IMR-90 (cell line): ENCODE results near the gene CADM4. TPM values are rescaled to one million over a fixed set of nuclear protein-coding genes. Genes with fewer than 3 reads are reported as not detected.

ENCODE experiments used
- ATAC-seq: fragments of 200-7000 bp; cut with Tn5 transposase; 2 replicates; pipeline ENCODE4 v1.9.1; 2020; ENCODE audit warnings: low read depth, mild to moderate bottlenecking, moderate library complexity
- BruUV-seq: library from RNA; stranded (reverse); fragments of 400-500 nt; replicated peaks from 2 replicates; lab custom pipeline; 2021; lab: Mats Ljungman, UMichigan
- CTCF ChIA-PET: fragments of 300-600 bp; formaldehyde crosslinking; extraction: SDS; loops from one replicate; lab custom pipeline; 2021; ENCODE audit warnings: antibody characterized with exemption; lab: Yijun Ruan, JAX
- POLR2A ChIA-PET: fragments of 300-600 bp; sonication (Branson Sonifier 250); formaldehyde crosslinking; loops from one replicate; lab custom pipeline; 2022; ENCODE audit warnings: antibody characterized with exemption; ENCODE audit not compliant: unreplicated experiment; lab: Charles Lee
- DNase-seq: peaks from one replicate; pipeline ENCODE4 v3.0.0; 2013
- H2AFZ ChIP-seq: replicated peaks from 2 replicates; pipeline ENCODE3; 2013; ENCODE audit warnings: low read length, mild to moderate bottlenecking; ENCODE audit not compliant: poor library complexity
- H2AK5ac ChIP-seq: 2 replicates; pipeline ENCODE4 v1.6.1; 2013; ENCODE audit warnings: low read depth, low read length, inconsistent platforms
- H2AK9ac ChIP-seq: replicated peaks from 2 replicates; pipeline ENCODE3; 2013; ENCODE audit warnings: mild to moderate bottlenecking, low read depth, low read length, moderate library complexity; ENCODE audit not compliant: poor library complexity
- H2BK120ac ChIP-seq: 2 replicates; pipeline ENCODE4 v1.6.1; 2013; ENCODE audit warnings: low read depth, low read length, inconsistent platforms
- H2BK15ac ChIP-seq: 3 replicates; pipeline ENCODE4 v1.6.1; 2013; ENCODE audit warnings: low read depth, low read length, inconsistent platforms
- H2BK20ac ChIP-seq: 2 replicates; pipeline ENCODE4 v1.6.1; 2013; ENCODE audit warnings: low read depth, mild to moderate bottlenecking, inconsistent platforms, low read length, moderate library complexity
- H2BK5ac ChIP-seq: 2 replicates; pipeline ENCODE4 v1.6.1; 2013; ENCODE audit warnings: mild to moderate bottlenecking, low read depth, low read length, inconsistent platforms; ENCODE audit not compliant: poor library complexity, severe bottlenecking
- H3K14ac ChIP-seq: replicated peaks from 2 replicates; pipeline ENCODE4 v1.6.1; 2013; ENCODE audit warnings: low read depth, low read length, inconsistent platforms
- H3K18ac ChIP-seq: 2 replicates; pipeline ENCODE4 v1.6.1; 2013; ENCODE audit warnings: low read depth, low read length, control low read depth
- H3K23ac ChIP-seq: 2 replicates; pipeline ENCODE4 v1.6.1; 2013; ENCODE audit warnings: low read depth, low read length, inconsistent platforms
- H3K27ac ChIP-seq: 2 replicates; pipeline ENCODE4 v1.5.1; 2013; ENCODE audit warnings: mild to moderate bottlenecking, control low read depth, low read length; ENCODE audit not compliant: insufficient read depth
- H3K27me3 ChIP-seq: 2 replicates; pipeline ENCODE4 v1.6.1; 2013; ENCODE audit warnings: low read length; ENCODE audit not compliant: control insufficient read depth, insufficient read depth
- H3K36me3 ChIP-seq: 2 replicates; pipeline ENCODE4 v1.6.1; 2013; ENCODE audit warnings: low read length, mixed read lengths; ENCODE audit not compliant: control insufficient read depth, insufficient read depth
- H3K4ac ChIP-seq: 2 replicates; pipeline ENCODE4 v1.6.1; 2013; ENCODE audit warnings: low read depth, low read length, inconsistent platforms
- H3K4me1 ChIP-seq: 2 replicates; pipeline ENCODE4 v1.6.1; 2013; ENCODE audit warnings: low read length, mixed read lengths; ENCODE audit not compliant: control insufficient read depth, insufficient read depth
- H3K4me2 ChIP-seq: 2 replicates; pipeline ENCODE4 v1.6.1; 2013; ENCODE audit warnings: low read depth, mild to moderate bottlenecking, control low read depth, low read length, moderate library complexity
- H3K4me3 ChIP-seq: 2 replicates; pipeline ENCODE4 v1.5.1; 2013; ENCODE audit warnings: low read depth, mild to moderate bottlenecking, control low read depth, low read length, moderate library complexity; ENCODE audit not compliant: insufficient read depth
- H3K56ac ChIP-seq: 2 replicates; pipeline ENCODE4 v1.6.1; 2013; ENCODE audit warnings: low read length, inconsistent platforms; ENCODE audit not compliant: insufficient read depth; ENCODE audit errors: extremely low read depth
- H3K79me1 ChIP-seq, 2 experiments: 2 replicates each; pipeline ENCODE4 v1.6.1; 2013; ENCODE audit warnings: low read length in 2 of 2, inconsistent platforms in 1 of 2, low read depth in 1 of 2
- H3K9ac ChIP-seq: 2 replicates; pipeline ENCODE4 v1.6.1; 2013; ENCODE audit warnings: low read depth, low read length, control low read depth
- H3K9me1 ChIP-seq: 2 replicates; pipeline ENCODE4 v1.6.1; 2013; ENCODE audit warnings: low read length, inconsistent platforms; ENCODE audit not compliant: insufficient read depth
- H3K9me3 ChIP-seq: 2 replicates; pipeline ENCODE4 v1.6.1; 2013; ENCODE audit warnings: low read length; ENCODE audit not compliant: control insufficient read depth, insufficient read depth
- H4K20me1 ChIP-seq: 2 replicates; pipeline ENCODE4 v1.6.1; 2013; ENCODE audit warnings: low read length, inconsistent platforms; ENCODE audit not compliant: insufficient read depth
- H4K5ac ChIP-seq: 2 replicates; pipeline ENCODE4 v1.6.1; 2013; ENCODE audit warnings: mild to moderate bottlenecking, low read depth, low read length, control low read depth
- H4K8ac ChIP-seq, 2 experiments: 2 replicates each; pipeline ENCODE4 v1.6.1; 2013; ENCODE audit warnings: low read depth in 2 of 2, low read length in 2 of 2, control low read depth in 1 of 2, inconsistent platforms in 1 of 2
- H4K91ac ChIP-seq: 2 replicates; pipeline ENCODE4 v1.6.1; 2013; ENCODE audit warnings: low read depth, low read length, inconsistent platforms; ENCODE audit not compliant: insufficient read depth
- BHLHE40 ChIP-seq: fragments of 150-350 bp; IDR thresholded peaks from 2 replicates; pipeline ENCODE4 v1.6.1; 2016; ENCODE audit warnings: mild to moderate bottlenecking, low read depth, low read length
- CEBPB ChIP-seq: IDR thresholded peaks from 2 replicates; pipeline ENCODE4 v1.6.1; 2012; ENCODE audit warnings: low read depth, low read length, improper control_type of control experiment
- CHD1 ChIP-seq: IDR thresholded peaks from 2 replicates; pipeline ENCODE4 v1.6.1; 2012; ENCODE audit warnings: low read depth, low read length, improper control_type of control experiment
- FOS ChIP-seq: fragments of 150-350 bp; IDR thresholded peaks from 2 replicates; pipeline ENCODE4 v1.6.1; 2016; ENCODE audit warnings: low read depth, low read length
- MAFK ChIP-seq: IDR thresholded peaks from 2 replicates; pipeline ENCODE4 v1.6.1; 2012; ENCODE audit warnings: low read depth, low read length, improper control_type of control experiment
- MAZ ChIP-seq: IDR thresholded peaks from 2 replicates; pipeline ENCODE4 v1.6.1; 2012; ENCODE audit warnings: low read depth, mild to moderate bottlenecking, low read length, improper control_type of control experiment, moderate library complexity, borderline replicate concordance
- MXI1 ChIP-seq: IDR thresholded peaks from 2 replicates; pipeline ENCODE4 v1.6.1; 2012; ENCODE audit warnings: low read depth, mild to moderate bottlenecking, low read length, moderate library complexity, borderline replicate concordance
- NFE2L2 ChIP-seq: fragments of 150-350 bp; IDR thresholded peaks from 2 replicates; pipeline ENCODE4 v1.6.1; 2016; ENCODE audit warnings: low read depth, mild to moderate bottlenecking, low read length
- POLR2A ChIP-seq: IDR thresholded peaks from 2 replicates; pipeline ENCODE4 v1.6.1; 2012; ENCODE audit warnings: mild to moderate bottlenecking, low read depth, low read length
- RAD21 ChIP-seq: IDR thresholded peaks from 2 replicates; pipeline ENCODE4 v1.6.1; 2012; ENCODE audit warnings: low read length, improper control_type of control experiment
- RCOR1 ChIP-seq: IDR thresholded peaks from 2 replicates; pipeline ENCODE4 v1.6.1; 2012; ENCODE audit warnings: mild to moderate bottlenecking, low read length, improper control_type of control experiment; ENCODE audit not compliant: insufficient replicate concordance
- RFX5 ChIP-seq: IDR thresholded peaks from 2 replicates; pipeline ENCODE4 v1.8.0; 2012; ENCODE audit warnings: low read depth, mild to moderate bottlenecking, low read length, moderate library complexity
- SMC3 ChIP-seq: fragments of 150-350 bp; IDR thresholded peaks from 2 replicates; pipeline ENCODE4 v1.6.1; 2016; ENCODE audit warnings: low read depth, mild to moderate bottlenecking, antibody characterized with exemption, low read length, moderate library complexity
- WGBS, 2 experiments: methylation state at CpG; one replicate each; pipeline versions ENCODE4 v1.1.5 to v1.1.7; 2013; ENCODE audit warnings: missing lambda C conversion rate in 2 of 2; ENCODE audit not compliant: insufficient read length in 1 of 2; ENCODE audit errors: extremely low coverage in 2 of 2; 5-methylcytosine and 5-hydroxymethylcytosine counted together
- dilution Hi-C: fragments of 300-500 bp; cut with HindIII; formaldehyde crosslinking; loops from one replicate; pipeline ENCODE4 v1.14.3; 2018; ENCODE audit warnings: low sequenced_read_pairs; ENCODE audit not compliant: unreplicated experiment
- in situ Hi-C: fragments of 300-500 bp; cut with MboI; formaldehyde crosslinking; loops from 3 replicates; pipeline ENCODE4 v1.14.3; 2019; ENCODE audit warnings: low sequenced_read_pairs, inconsistent platforms, mixed read lengths
- intact Hi-C: fragments of 100-400 bp; cut with micrococcal nuclease; formaldehyde crosslinking; loops from 2 replicates; pipeline ENCODE4 v1.10.0; 2022
- polyA plus RNA-seq, 3 experiments: library from polyadenylated mRNA; depleted of rRNA; stranded (reverse); fragments of >200 nt; gene quantifications; 2 replicates each; pipeline ENCODE4 v1.2.3, GENCODE V29; 2012; ENCODE audit warnings: low replicate concordance in 1 of 3
- total RNA-seq: library from RNA; depleted of rRNA; stranded (reverse); fragments of >200 nt; gene quantifications from 2 replicates; pipeline ENCODE4 v1.2.3, GENCODE V29; 2012
- TF ChIP-seq, protein P1 (sequence below): fragments of 150-350 bp; IDR thresholded peaks from 2 replicates; pipeline ENCODE4 v1.6.1; 2016; ENCODE audit warnings: low read depth, mild to moderate bottlenecking, low read length, moderate library complexity, borderline replicate concordance
- TF ChIP-seq, protein P2 (sequence below): fragments of 150-350 bp; IDR thresholded peaks from 2 replicates; pipeline ENCODE4 v1.6.1; 2017; ENCODE audit warnings: mild to moderate bottlenecking, antibody characterized with exemption, low read length, low read depth
- TF ChIP-seq, protein P3 (sequence below): conservative IDR thresholded peaks from 2 replicates; pipeline ENCODE4 v1.5.1; 2012; ENCODE audit warnings: mild to moderate bottlenecking, low read depth, low read length, improper control_type of control experiment

CADM4 gene
- total and polyA plus RNA-seq, 2 of the 4 experiments (the other 2 are of a cell fraction) = 2.0 to 4.9 TPM

DNA sequence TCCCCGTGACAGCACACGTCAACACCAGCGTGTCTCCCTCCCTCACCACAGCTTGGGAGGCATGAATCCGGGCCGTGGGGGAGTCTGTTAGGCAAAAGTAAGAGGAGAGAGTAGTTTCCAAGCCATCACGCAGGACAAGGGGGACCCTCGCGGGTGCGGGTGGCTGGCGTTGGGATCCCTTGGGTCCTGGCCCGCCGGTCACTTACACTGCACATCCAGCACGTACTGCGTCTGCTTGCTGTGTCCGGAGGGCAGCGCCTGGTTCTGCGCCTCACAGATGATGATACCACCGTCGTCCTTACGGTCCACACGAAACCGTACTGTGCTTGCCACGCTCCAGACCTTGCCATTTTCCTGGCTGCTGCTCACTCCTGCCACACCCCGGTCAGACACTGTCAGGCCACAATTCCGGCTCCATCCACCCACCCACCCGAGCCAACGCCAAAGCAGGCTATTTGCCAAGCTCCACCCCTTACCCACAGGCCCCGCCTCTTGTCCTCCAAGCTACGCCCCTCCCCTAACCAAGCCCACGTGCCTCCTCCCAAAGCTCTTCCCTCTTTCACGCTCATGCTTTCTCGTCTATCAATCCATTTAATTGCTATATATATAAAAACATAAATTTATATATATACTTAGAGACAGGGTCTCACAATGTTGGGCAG lies 13.6 kb downstream of the CADM4 start:
- Histone ChIP-seq H2AK5ac (no peak overlapping the region), H3K9ac (no peak overlapping the region), H2AFZ (no peak overlapping the region), H4K91ac (no peak overlapping the region), H3K4ac (no peak overlapping the region), H3K56ac (no peak overlapping the region), H3K27ac (no peak overlapping the region), H3K36me3 (no peaks in the 10 kb centered on the region), H2BK20ac (no peak overlapping the region), H3K4me1 (no peaks in the 10 kb centered on the region), H3K23ac (no peak overlapping the region), H2AK9ac (no peak overlapping the region), H3K4me2 (no peak overlapping the region), H3K9me3 (no peaks in the 10 kb centered on the region), H2BK120ac (no peak overlapping the region), H3K79me1 (peaks cover 0 to 1% of the 10 kb centered on the region in 2 experiments; a peak in 1 of 4 replicates), H3K4me3 (no peak overlapping the region), H3K27me3 (no peaks in the 10 kb centered on the region), H2BK15ac (no peak overlapping the region), H2BK5ac (no peak overlapping the region), H3K9me1 (no peaks in the 10 kb centered on the region), H3K14ac (no peak overlapping the region), H4K8ac (no peak overlapping the region), H4K5ac (no peak overlapping the region), H3K18ac (no peak overlapping the region), H4K20me1 (no peaks in the 10 kb centered on the region)
- ATAC-seq (no peak), DNase-seq (no peak)
- in situ Hi-C loops (no loop called here), intact Hi-C loops (no loop called here), dilution Hi-C loops (no loop called here)
- ChIA-PET CTCF (interaction anchor here (0.8 kb wide), 1 partner anchor 22 kb away, joined by 3 read pairs; no protein-coding TSS in a partner anchor), POLR2A (no interaction called here)
- TF ChIP-seq MAZ (no peak), MAFK (no peak), RFX5 (no peak), CHD1 (no peak), RAD21 (no peak), RCOR1 (no peak), BHLHE40 (no peak), SMC3 (no peak), POLR2A (no peak), MXI1 (no peak), CEBPB (no peak), FOS (no peak), NFE2L2 (no peak)
- TF ChIP-seq, protein P1, sequence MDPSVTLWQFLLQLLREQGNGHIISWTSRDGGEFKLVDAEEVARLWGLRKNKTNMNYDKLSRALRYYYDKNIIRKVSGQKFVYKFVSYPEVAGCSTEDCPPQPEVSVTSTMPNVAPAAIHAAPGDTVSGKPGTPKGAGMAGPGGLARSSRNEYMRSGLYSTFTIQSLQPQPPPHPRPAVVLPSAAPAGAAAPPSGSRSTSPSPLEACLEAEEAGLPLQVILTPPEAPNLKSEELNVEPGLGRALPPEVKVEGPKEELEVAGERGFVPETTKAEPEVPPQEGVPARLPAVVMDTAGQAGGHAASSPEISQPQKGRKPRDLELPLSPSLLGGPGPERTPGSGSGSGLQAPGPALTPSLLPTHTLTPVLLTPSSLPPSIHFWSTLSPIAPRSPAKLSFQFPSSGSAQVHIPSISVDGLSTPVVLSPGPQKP = no peak
- TF ChIP-seq, protein P2, sequence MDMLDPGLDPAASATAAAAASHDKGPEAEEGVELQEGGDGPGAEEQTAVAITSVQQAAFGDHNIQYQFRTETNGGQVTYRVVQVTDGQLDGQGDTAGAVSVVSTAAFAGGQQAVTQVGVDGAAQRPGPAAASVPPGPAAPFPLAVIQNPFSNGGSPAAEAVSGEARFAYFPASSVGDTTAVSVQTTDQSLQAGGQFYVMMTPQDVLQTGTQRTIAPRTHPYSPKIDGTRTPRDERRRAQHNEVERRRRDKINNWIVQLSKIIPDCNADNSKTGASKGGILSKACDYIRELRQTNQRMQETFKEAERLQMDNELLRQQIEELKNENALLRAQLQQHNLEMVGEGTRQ = no peak
- TF ChIP-seq, protein P3, sequence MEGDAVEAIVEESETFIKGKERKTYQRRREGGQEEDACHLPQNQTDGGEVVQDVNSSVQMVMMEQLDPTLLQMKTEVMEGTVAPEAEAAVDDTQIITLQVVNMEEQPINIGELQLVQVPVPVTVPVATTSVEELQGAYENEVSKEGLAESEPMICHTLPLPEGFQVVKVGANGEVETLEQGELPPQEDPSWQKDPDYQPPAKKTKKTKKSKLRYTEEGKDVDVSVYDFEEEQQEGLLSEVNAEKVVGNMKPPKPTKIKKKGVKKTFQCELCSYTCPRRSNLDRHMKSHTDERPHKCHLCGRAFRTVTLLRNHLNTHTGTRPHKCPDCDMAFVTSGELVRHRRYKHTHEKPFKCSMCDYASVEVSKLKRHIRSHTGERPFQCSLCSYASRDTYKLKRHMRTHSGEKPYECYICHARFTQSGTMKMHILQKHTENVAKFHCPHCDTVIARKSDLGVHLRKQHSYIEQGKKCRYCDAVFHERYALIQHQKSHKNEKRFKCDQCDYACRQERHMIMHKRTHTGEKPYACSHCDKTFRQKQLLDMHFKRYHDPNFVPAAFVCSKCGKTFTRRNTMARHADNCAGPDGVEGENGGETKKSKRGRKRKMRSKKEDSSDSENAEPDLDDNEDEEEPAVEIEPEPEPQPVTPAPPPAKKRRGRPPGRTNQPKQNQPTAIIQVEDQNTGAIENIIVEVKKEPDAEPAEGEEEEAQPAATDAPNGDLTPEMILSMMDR = no peak
- no TSS peak for BruUV-seq
- WGBS, 2 experiments = 75% methylated on average over 10 of the region's 32 CpGs; no CpG with 5 or more reads in 1 of the 2 experiments
